Body of pancreas (tissue), 4 donors: ENCODE data around the gene HEATR5A. TPM values are rescaled to one million over a fixed set of nuclear protein-coding genes. Genes with fewer than 3 reads are reported as not detected.
"Not testable (repeated sequence)": the region's sequence is repeated elsewhere in the genome, so short reads cannot be mapped to it uniquely, and the experiment has no call there.

ENCODE experiments used
- ATAC-seq: fragments of 150-250 bp; one replicate; pipeline ENCODE4 v1.9.1; 2016
- DNase-seq, 4 donors: peaks; one replicate each; pipeline ENCODE4 v3.0.0-alpha.2; 2019
- H3K27ac ChIP-seq, 4 donors: fragments of 200-600 bp; sonication (generic); 1 replicate in 3 of 4; 2 replicates in 1 of 4; pipeline versions ENCODE4 v1.5.1 to v1.6.1; 2016 to 2019; ENCODE audit warnings: mild to moderate bottlenecking in 1 of 4, mixed read lengths in 1 of 4, moderate library complexity in 1 of 4
- H3K27me3 ChIP-seq, 2 donors: fragments of 200-600 bp; sonication (generic); one replicate each; pipeline ENCODE4 v1.6.0; 2016; ENCODE audit warnings: mild to moderate bottlenecking in 1 of 2
- H3K36me3 ChIP-seq, 2 donors: fragments of 200-600 bp; sonication (generic); replicated peaks in 1 of 2; 2 replicates each; pipeline ENCODE4 v1.5.1; 2016; ENCODE audit warnings: low read depth in 2 of 2; ENCODE audit not compliant: insufficient read depth in 1 of 2
- H3K4me1 ChIP-seq: fragments of 200-600 bp; sonication (generic); one replicate; pipeline ENCODE4 v1.6.0; 2016
- H3K4me3 ChIP-seq, 2 donors: fragments of 200-600 bp; sonication (generic); 1 replicate in 1 of 2; 2 replicates in 1 of 2; pipeline ENCODE4 v1.5.1; 2016 to 2019
- H3K9me3 ChIP-seq, 3 donors: fragments of 200-600 bp; sonication (generic); 1 replicate in 2 of 3; 2 replicates in 1 of 3; pipeline ENCODE4 v1.5.1; 2016
- CTCF ChIP-seq, 7 experiments: fragments of 450-650 bp in 4 of 7; fragments of 200-600 bp in 3 of 7; sonication (generic) in 3 of 7; IDR thresholded peaks; one replicate each; pipeline ENCODE4 v1.5.1; 2016 to 2019; ENCODE audit warnings: antibody characterized with exemption in 7 of 7
- POLR2A ChIP-seq, 3 donors: fragments of 450-650 bp; IDR thresholded peaks; one replicate each; pipeline ENCODE4 v1.6.1; 2016; ENCODE audit warnings: antibody characterized with exemption in 3 of 3, mild to moderate bottlenecking in 2 of 3
- WGBS, 2 donors: methylation state at CpG; one replicate each; pipeline ENCODE4 v1.1.5; 2017; 5-methylcytosine and 5-hydroxymethylcytosine counted together
- intact Hi-C: fragments of 100-400 bp; cut with DNase I; formaldehyde crosslinking; loops from one replicate; pipeline ENCODE4 v1.15.1; 2023
- total RNA-seq, 2 donors: library from RNA; depleted of rRNA; stranded (reverse); fragments of >200 nt; gene quantifications; one replicate each; pipeline ENCODE4 v1.1.0, GENCODE V29; 2016

HEATR5A gene
- total RNA-seq, 2 donors from 2014 or later, result 14.5 to 24.1 TPM

- no peaks in the 10 kb centered on the region for H3K4me1 ChIP-seq
- ATAC-seq (no peak), DNase-seq (no peak)
- no peak overlapping the region for H3K27ac ChIP-seq
- no peaks in the 10 kb centered on the region for H3K27me3 ChIP-seq
- TF ChIP-seq CTCF (IDR thresholded peaks at IDR 0.05), result no peak
- TF ChIP-seq POLR2A (IDR thresholded peaks at IDR 0.05), result no peak
- intact Hi-C loops, result no loop called here
- no peaks in the 10 kb centered on the region for H3K36me3 ChIP-seq
- no peak overlapping the region for H3K4me3 ChIP-seq
- WGBS, 2 donors, result 81 to 87% methylated on average over 1 of the region's 1 CpG
- no peaks in the 10 kb centered on the region for H3K9me3 ChIP-seq
Measured at GRCh38 chr14:31278883-31279282, 141.5 kb downstream of the HEATR5A start.

- H3K36me3 ChIP-seq, result no peaks in the 10 kb centered on the region
- no peaks in the 10 kb centered on the region for H3K27me3 ChIP-seq
- no peak for DNase-seq
- TF ChIP-seq CTCF (IDR thresholded peaks at IDR 0.05), result no peak
- no peak for TF ChIP-seq POLR2A (IDR thresholded peaks at IDR 0.05)
- intact Hi-C loops, result no loop called here
- H3K27ac ChIP-seq, result no peak overlapping the region
- WGBS, 2 donors, result 80 to 88% methylated on average over 1 of the region's 1 CpG
- H3K4me3 ChIP-seq, result no peak overlapping the region
- no peaks in the 10 kb centered on the region for H3K9me3 ChIP-seq
- no peak for ATAC-seq
- no peaks in the 10 kb centered on the region for H3K4me1 ChIP-seq
Measured at GRCh38 chr14:31277085-31277484, 143.3 kb downstream of the HEATR5A start.

GRCh38 chr14:31276417-31276816 is 143.9 kb downstream of the HEATR5A start:
- 65 to 80% methylated on average over 4 to 5 of the region's 5 CpGs for WGBS, 2 donors
- H3K36me3 ChIP-seq, H3K9me3 ChIP-seq, intact Hi-C loops, H3K4me1 ChIP-seq, H3K27me3 ChIP-seq, ATAC-seq, H3K4me3 ChIP-seq, H3K27ac ChIP-seq, DNase-seq: not testable (repeated sequence)

- Histone ChIP-seq H3K27me3 (no peaks in the 10 kb centered on the region), H3K9me3 (no peaks in the 10 kb centered on the region), H3K36me3 (no peaks in the 10 kb centered on the region), H3K4me3 (no peak overlapping the region), H3K27ac (no peak overlapping the region), H3K4me1 (no peaks in the 10 kb centered on the region)
- intact Hi-C loops, result no loop called here
- ATAC-seq (no peak), DNase-seq (no peak)
- no peak for TF ChIP-seq CTCF (IDR thresholded peaks at IDR 0.05)
Measured at GRCh38 chr14:31275731-31276130, 144.6 kb downstream of the HEATR5A start.

- 84 to 92% methylated on average over 8 of the region's 8 CpGs for WGBS, 2 donors
Measured at GRCh38 chr14:31271648-31272047, 148.7 kb downstream of the HEATR5A start.

More at GRCh38 chr14:31271648-31272047, 148.7 kb downstream of the HEATR5A start:
- Histone ChIP-seq H3K36me3 (no peaks in the 10 kb centered on the region), H3K9me3 (no peaks in the 10 kb centered on the region), H3K4me1 (no peaks in the 10 kb centered on the region), H3K27ac (no peak overlapping the region), H3K4me3 (no peak overlapping the region), H3K27me3 (no peaks in the 10 kb centered on the region)
- intact Hi-C loops, result no loop called here
- ATAC-seq (no peak), DNase-seq (no peak)
- TF ChIP-seq CTCF (IDR thresholded peaks at IDR 0.05) (no peak), POLR2A (IDR thresholded peaks at IDR 0.05) (no peak)
